ENCODE data around the gene SCN1A. TPM values are rescaled to one million over a fixed set of nuclear protein-coding genes. Genes with fewer than 3 reads are reported as not detected.

Gene SCN1A
- polyA plus RNA-seq, 1 of the 3 experiments (the other 2 are of a cell fraction), result not detected

- Histone ChIP-seq H3K79me2 (ENCODE audit: insufficient read depth) (no peaks in the 10 kb centered on the region), H3K27me3 (ENCODE audit: insufficient read depth) (no peaks in the 10 kb centered on the region), H4K20me1 (ENCODE audit: insufficient read depth) (no peaks in the 10 kb centered on the region), H3F3A (replicated peaks; ENCODE audit: insufficient read depth) (no peaks in the 10 kb centered on the region), H3K27ac (ENCODE audit: low read depth in 2 of 2, low read length in 1 of 2) (no peak overlapping the region), H3K4me2 (no peak overlapping the region), H3K4me3 (ENCODE audit: low read depth in 2 of 2, low read length in 1 of 2) (no peak overlapping the region), H3K36me3 (replicated peaks in 1 of 2; ENCODE audit: control insufficient read depth in 1 of 2, insufficient read depth in 2 of 2, low read length in 1 of 2) (no peaks in the 10 kb centered on the region), H3K9me2 (no peaks in the 10 kb centered on the region), H2AFZ (ENCODE audit: low read depth) (no peak overlapping the region), H3K4me1 (ENCODE audit: control insufficient read depth in 1 of 2, insufficient read depth in 2 of 2, low read depth in 1 of 2, low read length in 1 of 2) (peaks cover 0 to 2% of the 10 kb centered on the region in 2 experiments; a peak in 1 of 4 replicates), H3K9ac (no peak overlapping the region), H3K9me3 (no peaks in the 10 kb centered on the region)
- POLR2A ChIA-PET, result no interaction called here
- no peak for TF ChIP-seq RCOR1 (IDR thresholded peaks at IDR 0.05; ENCODE audit: low read length)
- no peak for TF ChIP-seq ZBTB33 (IDR thresholded peaks at IDR 0.05; ENCODE audit: borderline replicate concordance, low read depth)
- TF ChIP-seq ELF1 (IDR thresholded peaks at IDR 0.05), result no peak
- no peak for TF ChIP-seq TCF12 (IDR thresholded peaks at IDR 0.05)
- no peak for TF ChIP-seq SIN3A (IDR thresholded peaks at IDR 0.05; ENCODE audit: borderline replicate concordance, low read depth, low read length)
- TF ChIP-seq USF1 (IDR thresholded peaks at IDR 0.05; ENCODE audit: borderline replicate concordance, low read depth), result no peak
- TF ChIP-seq RAD21 (IDR thresholded peaks at IDR 0.05; ENCODE audit: low read length), result no peak
- no peak for TF ChIP-seq FOXJ3 (CRISPR knock-in tag; IDR thresholded peaks at IDR 0.05)
- TF ChIP-seq RXRA (IDR thresholded peaks at IDR 0.05; ENCODE audit: borderline replicate concordance, low read depth), result no peak
- TF ChIP-seq RFX5 (IDR thresholded peaks at IDR 0.05; ENCODE audit: low read length), result no peak
- no peak for TF ChIP-seq FOSL2 (IDR thresholded peaks at IDR 0.05; ENCODE audit: borderline replicate concordance, low read depth)
- DNase-seq, result no peak
- CTCF ChIA-PET, result interaction anchor here (1.6 kb wide), 1 partner anchor 16 kb away, joined by 3 read pairs; no protein-coding TSS in a partner anchor
- 71% methylated on average over 5 of the region's 5 CpGs for WGBS (ENCODE audit: low lambda C conversion rate)
Observed at GRCh38 chr2:166090908-166091307, 36.9 kb downstream of the SCN1A start.

- DNase-seq, result no peak
- no peak for TF ChIP-seq JUND (IDR thresholded peaks at IDR 0.05)
- TF ChIP-seq MAX (IDR thresholded peaks at IDR 0.05; ENCODE audit: low read depth), result no peak
- TF ChIP-seq FOXM1 (IDR thresholded peaks at IDR 0.05; ENCODE audit: low read depth), result no peak
- TF ChIP-seq USF2 (IDR thresholded peaks at IDR 0.05; ENCODE audit: borderline replicate concordance, low read depth, low read length), result no peak
- no peak for TF ChIP-seq EZH2phosphoT487 (IDR thresholded peaks at IDR 0.05; ENCODE audit: borderline replicate concordance, low read depth)
- TF ChIP-seq MEF2A (IDR thresholded peaks at IDR 0.05; ENCODE audit: borderline replicate concordance, low read depth), result no peak
- TF ChIP-seq CHD2 (IDR thresholded peaks at IDR 0.05; ENCODE audit: low read length, partially characterized antibody), result no peak
- no peak for TF ChIP-seq FOXJ3 (CRISPR knock-in tag; IDR thresholded peaks at IDR 0.05)
- TF ChIP-seq ELF1 (IDR thresholded peaks at IDR 0.05), result no peak
- TF ChIP-seq NRF1 (IDR thresholded peaks at IDR 0.05; ENCODE audit: low read depth, low read length), result no peak
- TF ChIP-seq RFX5 (IDR thresholded peaks at IDR 0.05; ENCODE audit: low read length), result no peak
- TF ChIP-seq CTCF (IDR thresholded peaks at IDR 0.05), result no peak
- no peak for TF ChIP-seq TAF1 (IDR thresholded peaks at IDR 0.05; ENCODE audit: borderline replicate concordance, low read depth, low read length)
- TF ChIP-seq SIN3A (IDR thresholded peaks at IDR 0.05; ENCODE audit: borderline replicate concordance, low read depth, low read length), result no peak
- TF ChIP-seq EP300 (IDR thresholded peaks at IDR 0.05; ENCODE audit: borderline replicate concordance in 1 of 2, low read depth in 1 of 2, low read length in 1 of 2), result no peak
- H3K9ac ChIP-seq, result no peak overlapping the region
- H3K4me2 ChIP-seq, result no peak overlapping the region
- 77% methylated on average over 2 of the region's 2 CpGs for WGBS (ENCODE audit: low lambda C conversion rate)
- H3K36me3 ChIP-seq (replicated peaks in 1 of 2; ENCODE audit: control insufficient read depth in 1 of 2, insufficient read depth in 2 of 2, low read length in 1 of 2), result no peaks in the 10 kb centered on the region
- H3K9me3 ChIP-seq, result no peaks in the 10 kb centered on the region
- peaks cover 0 to 2% of the 10 kb centered on the region in 2 experiments; a peak in 1 of 4 replicates for H3K4me1 ChIP-seq (ENCODE audit: control insufficient read depth in 1 of 2, insufficient read depth in 2 of 2, low read depth in 1 of 2, low read length in 1 of 2)
- H3F3A ChIP-seq (replicated peaks; ENCODE audit: insufficient read depth), result no peaks in the 10 kb centered on the region
- H3K27ac ChIP-seq (ENCODE audit: low read depth in 2 of 2, low read length in 1 of 2), result no peak overlapping the region
- H4K20me1 ChIP-seq (ENCODE audit: insufficient read depth), result no peaks in the 10 kb centered on the region
- ChIA-PET CTCF (interaction anchor here (1.6 kb wide), 1 partner anchor 16 kb away, joined by 3 read pairs; no protein-coding TSS in a partner anchor), POLR2A (no interaction called here)
- H2AFZ ChIP-seq (ENCODE audit: low read depth), result no peak overlapping the region; the same call in 1 of the 2 replicates
- H3K9me2 ChIP-seq, result no peaks in the 10 kb centered on the region
- H3K4me3 ChIP-seq (ENCODE audit: low read depth in 2 of 2, low read length in 1 of 2), result no peak overlapping the region
- H3K79me2 ChIP-seq (ENCODE audit: insufficient read depth), result no peaks in the 10 kb centered on the region
- no peaks in the 10 kb centered on the region for H3K27me3 ChIP-seq (ENCODE audit: insufficient read depth)
Observed at GRCh38 chr2:166090346-166090745, 37.5 kb downstream of the SCN1A start.

All from SK-N-SH (cell line).